ENCODE measurements around the gene HNRNPC. TPM values are rescaled to one million over a fixed set of nuclear protein-coding genes. Genes with fewer than 3 reads are reported as not detected.

The HNRNPC gene
- total RNA-seq, 4 donors from 2014 or later = 192 to 343 (median 212) TPM

- Histone ChIP-seq H3K4me3 (no peak overlapping the region), H3K36me3 (no peaks in the 10 kb centered on the region), H3K27ac (no peak overlapping the region), H3K4me1 (peaks cover 0 to under 1% (median 0%) of the 10 kb centered on the region in 4 donors), H3K9me3 (no peaks in the 10 kb centered on the region), H3K27me3 (no peaks in the 10 kb centered on the region)
- no peak for DNase-seq
- intact Hi-C loops (cut with DNase I; ENCODE audit: low total_unique reads) = no loop called here
- in situ Hi-C loops (cut with MboI; ENCODE audit: low pct_ligation_motif_present in 1 of 4, low pct_unique_long_range_greater_than_20kb in 1 of 4, low sequenced_read_pairs in 3 of 4) = no loop called here
- TF ChIP-seq POLR2AphosphoS5 (IDR thresholded peaks at IDR 0.05) = no peak
- TF ChIP-seq, protein P1, sequence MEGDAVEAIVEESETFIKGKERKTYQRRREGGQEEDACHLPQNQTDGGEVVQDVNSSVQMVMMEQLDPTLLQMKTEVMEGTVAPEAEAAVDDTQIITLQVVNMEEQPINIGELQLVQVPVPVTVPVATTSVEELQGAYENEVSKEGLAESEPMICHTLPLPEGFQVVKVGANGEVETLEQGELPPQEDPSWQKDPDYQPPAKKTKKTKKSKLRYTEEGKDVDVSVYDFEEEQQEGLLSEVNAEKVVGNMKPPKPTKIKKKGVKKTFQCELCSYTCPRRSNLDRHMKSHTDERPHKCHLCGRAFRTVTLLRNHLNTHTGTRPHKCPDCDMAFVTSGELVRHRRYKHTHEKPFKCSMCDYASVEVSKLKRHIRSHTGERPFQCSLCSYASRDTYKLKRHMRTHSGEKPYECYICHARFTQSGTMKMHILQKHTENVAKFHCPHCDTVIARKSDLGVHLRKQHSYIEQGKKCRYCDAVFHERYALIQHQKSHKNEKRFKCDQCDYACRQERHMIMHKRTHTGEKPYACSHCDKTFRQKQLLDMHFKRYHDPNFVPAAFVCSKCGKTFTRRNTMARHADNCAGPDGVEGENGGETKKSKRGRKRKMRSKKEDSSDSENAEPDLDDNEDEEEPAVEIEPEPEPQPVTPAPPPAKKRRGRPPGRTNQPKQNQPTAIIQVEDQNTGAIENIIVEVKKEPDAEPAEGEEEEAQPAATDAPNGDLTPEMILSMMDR (IDR thresholded peaks at IDR 0.05) = no peak
- TF ChIP-seq EP300 (IDR thresholded peaks at IDR 0.05; ENCODE audit: low read depth) = no peak
- TF ChIP-seq POLR2A (IDR thresholded peaks at IDR 0.05) = no peak
- WGBS, 2 donors (ENCODE audit: low coverage in 1 of 2) = 78 to 95% methylated on average over 2 of the region's 2 CpGs
Observed at GRCh38 chr14:21197418-21198205, 71.6 kb downstream of the HNRNPC start.

GRCh38 chr14:21194597-21194996, 74.6 kb downstream of the HNRNPC start:
- H3K27me3 ChIP-seq = no peaks in the 10 kb centered on the region
- intact Hi-C loops (cut with DNase I; ENCODE audit: low total_unique reads) (no loop called here), in situ Hi-C loops (cut with MboI; ENCODE audit: low pct_ligation_motif_present in 1 of 4, low pct_unique_long_range_greater_than_20kb in 1 of 4, low sequenced_read_pairs in 3 of 4) (no loop called here)
- H3K9me3 ChIP-seq = no peaks in the 10 kb centered on the region
- no peak for DNase-seq
- H3K4me1 ChIP-seq = peaks cover 0 to 11% (median 8%) of the 10 kb centered on the region in 4 donors
- TF ChIP-seq POLR2AphosphoS5 (IDR thresholded peaks at IDR 0.05) (no peak), EP300 (IDR thresholded peaks at IDR 0.05; ENCODE audit: low read depth) (no peak), POLR2A (IDR thresholded peaks at IDR 0.05) (no peak)
- TF ChIP-seq, protein P1 (IDR thresholded peaks at IDR 0.05) = no peak
- no peaks in the 10 kb centered on the region for H3K36me3 ChIP-seq
- H3K27ac ChIP-seq = no peak overlapping the region
- no peak overlapping the region for H3K4me3 ChIP-seq

DNA sequence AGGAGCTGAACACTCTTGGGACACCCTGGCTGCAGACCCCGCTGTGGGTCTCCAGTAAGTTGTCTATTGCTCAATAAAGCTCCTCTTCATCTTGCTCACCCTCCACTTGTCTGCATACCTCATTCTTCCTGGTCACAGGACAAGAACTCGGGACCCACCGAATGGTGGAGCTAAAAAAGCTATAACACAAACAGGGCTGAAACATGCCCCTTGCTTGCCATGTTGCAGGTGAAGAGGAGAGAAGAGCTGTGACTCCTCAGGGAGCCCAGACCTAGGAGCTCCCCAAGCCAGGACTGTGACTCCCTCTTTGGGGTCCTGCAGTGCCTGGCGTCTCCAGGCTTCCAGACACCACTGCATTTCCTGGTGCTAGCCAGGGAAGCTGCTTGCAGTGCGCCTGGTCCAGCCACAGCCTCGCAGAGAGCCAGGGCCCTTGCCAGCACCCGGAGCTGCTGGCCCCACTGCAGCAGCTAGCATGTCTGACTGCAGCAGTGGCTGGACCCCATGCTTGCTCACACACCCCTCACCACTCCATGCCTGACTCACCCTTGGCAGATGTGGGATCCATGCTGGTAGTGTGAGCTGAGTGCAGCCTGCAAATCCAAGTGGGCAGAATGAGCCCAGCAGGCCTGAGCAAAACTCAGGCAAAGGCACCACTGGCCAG, 76.2 kb downstream of the HNRNPC start:
- H3K9me3 ChIP-seq = no peaks in the 10 kb centered on the region
- H3K27me3 ChIP-seq = no peaks in the 10 kb centered on the region
- intact Hi-C loops (cut with DNase I; ENCODE audit: low total_unique reads) (no loop called here), in situ Hi-C loops (cut with MboI; ENCODE audit: low pct_ligation_motif_present in 1 of 4, low pct_unique_long_range_greater_than_20kb in 1 of 4, low sequenced_read_pairs in 3 of 4) (no loop called here)
- no peak overlapping the region for H3K4me3 ChIP-seq
- no peak for DNase-seq
- no peak for TF ChIP-seq POLR2AphosphoS5 (IDR thresholded peaks at IDR 0.05)
- TF ChIP-seq, protein P1 (IDR thresholded peaks at IDR 0.05) = no peak
- no peak for TF ChIP-seq EP300 (IDR thresholded peaks at IDR 0.05; ENCODE audit: low read depth)
- no peak for TF ChIP-seq POLR2A (IDR thresholded peaks at IDR 0.05)
- H3K36me3 ChIP-seq = no peaks in the 10 kb centered on the region
- 87 to 100% methylated on average over 2 to 6 of the region's 7 CpGs for WGBS, 2 donors (ENCODE audit: low coverage in 1 of 2)
- H3K27ac ChIP-seq = no peak overlapping the region
- H3K4me1 ChIP-seq = peaks cover 0 to 11% (median 8%) of the 10 kb centered on the region in 4 donors

- peak overlapping the region in 3 of 4 donors; percentile 26 to 45 (median 30) for H3K4me3 ChIP-seq
- in situ Hi-C loops (cut with MboI; ENCODE audit: low pct_ligation_motif_present in 1 of 4, low pct_unique_long_range_greater_than_20kb in 1 of 4, low sequenced_read_pairs in 3 of 4) = no loop called here
- WGBS, 2 donors (ENCODE audit: low coverage in 1 of 2) = 7% methylated on average over 1 of the region's 1 CpG; no CpG with 5 or more reads in 1 of the 2 donors
Observed at GRCh38 chr14:21192447-21192822, 76.8 kb downstream of the HNRNPC start.

More at GRCh38 chr14:21192447-21192822, 76.8 kb downstream of the HNRNPC start:
- Histone ChIP-seq H3K9me3 (no peaks in the 10 kb centered on the region), H3K4me1 (peaks cover 0 to 11% (median 8%) of the 10 kb centered on the region in 4 donors), H3K27me3 (no peaks in the 10 kb centered on the region), H3K36me3 (no peaks in the 10 kb centered on the region), H3K27ac (no peak overlapping the region)
- no peak for DNase-seq
- TF ChIP-seq POLR2AphosphoS5 (IDR thresholded peaks at IDR 0.05) (no peak), POLR2A (IDR thresholded peaks at IDR 0.05) (no peak), EP300 (IDR thresholded peaks at IDR 0.05; ENCODE audit: low read depth) (no peak)
- TF ChIP-seq, protein P1 (IDR thresholded peaks at IDR 0.05) = no peak
- intact Hi-C loops (cut with DNase I; ENCODE audit: low total_unique reads) = no loop called here

Data from transverse colon (tissue), 4 donors.